HG02970 (cell line): ENCODE data around the gene WNK1.
"Not testable (repeated sequence)": the region's sequence is repeated elsewhere in the genome, so short reads cannot be mapped to it uniquely, and the experiment has no call there.

ENCODE experiments used
- ATAC-seq: cut with Tn5 transposase; IDR thresholded peaks from one replicate; pipeline ENCODE4 v1.9.1; 2021; ENCODE audit warnings: mild to moderate bottlenecking, moderate library complexity, moderate number of reproducible peaks; ENCODE audit not compliant: unreplicated experiment, low FRiP score

WNK1 gene

GRCh38 chr12:810116-810515 lies 57.7 kb downstream of the WNK1 start:
- no peak for ATAC-seq

DNA sequence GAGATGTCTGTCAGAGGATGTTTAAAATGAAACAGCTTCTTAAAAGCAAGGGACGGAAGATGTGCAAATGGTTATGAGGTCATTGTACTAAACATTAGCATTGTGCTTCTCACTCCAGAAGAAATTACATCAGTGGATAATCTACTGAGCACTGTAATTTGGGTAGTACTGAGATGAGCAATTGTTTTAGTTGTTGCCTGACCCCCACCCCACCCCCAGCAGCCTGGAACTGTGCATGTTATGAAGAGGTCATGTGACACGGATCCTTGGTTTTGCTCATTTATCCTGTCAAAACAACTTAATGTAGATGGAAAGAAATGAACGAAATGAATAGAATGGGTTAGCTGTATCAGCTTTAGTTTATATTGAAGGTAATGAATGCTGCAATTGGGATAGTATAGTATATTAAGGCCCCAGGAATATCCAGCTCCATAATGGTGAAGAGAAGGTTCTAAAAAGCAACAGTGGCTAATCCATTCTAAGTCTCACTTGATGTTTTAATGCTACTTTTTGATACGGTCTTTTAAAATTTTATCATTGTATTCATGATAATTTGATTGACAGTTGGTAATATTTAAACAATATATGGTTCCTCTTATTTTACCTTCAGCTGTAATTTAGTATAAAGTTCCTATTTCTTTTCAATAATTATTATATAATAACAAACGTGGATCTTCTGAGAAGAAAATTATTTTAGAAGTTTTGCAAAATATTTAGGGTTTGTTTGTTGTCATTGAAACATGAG lies 58.5 kb downstream of the WNK1 start:
- ATAC-seq, result no peak

GRCh38 chr12:812950-813349 lies 60.6 kb downstream of the WNK1 start:
- no peak for ATAC-seq

DNA sequence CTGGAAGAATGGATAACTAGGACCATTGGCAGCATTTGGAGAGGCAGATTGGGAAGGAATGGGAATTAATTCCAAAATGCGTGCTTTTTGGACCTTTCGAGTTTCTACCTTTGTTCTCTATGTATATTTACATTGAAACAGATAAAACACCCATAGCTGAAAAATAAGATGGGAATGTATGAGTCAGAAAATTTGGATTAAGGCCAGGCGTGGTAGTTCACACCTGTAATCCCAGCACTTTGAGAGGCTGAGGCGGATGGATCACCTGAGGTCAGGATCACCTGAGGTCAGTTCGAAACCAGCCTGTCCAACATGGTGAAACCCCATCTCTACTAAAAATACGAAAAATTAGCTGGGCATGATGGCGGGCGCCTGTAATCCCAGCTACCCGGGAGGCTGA lies 65.1 kb downstream of the WNK1 start:
- ATAC-seq, result not testable (repeated sequence)

DNA sequence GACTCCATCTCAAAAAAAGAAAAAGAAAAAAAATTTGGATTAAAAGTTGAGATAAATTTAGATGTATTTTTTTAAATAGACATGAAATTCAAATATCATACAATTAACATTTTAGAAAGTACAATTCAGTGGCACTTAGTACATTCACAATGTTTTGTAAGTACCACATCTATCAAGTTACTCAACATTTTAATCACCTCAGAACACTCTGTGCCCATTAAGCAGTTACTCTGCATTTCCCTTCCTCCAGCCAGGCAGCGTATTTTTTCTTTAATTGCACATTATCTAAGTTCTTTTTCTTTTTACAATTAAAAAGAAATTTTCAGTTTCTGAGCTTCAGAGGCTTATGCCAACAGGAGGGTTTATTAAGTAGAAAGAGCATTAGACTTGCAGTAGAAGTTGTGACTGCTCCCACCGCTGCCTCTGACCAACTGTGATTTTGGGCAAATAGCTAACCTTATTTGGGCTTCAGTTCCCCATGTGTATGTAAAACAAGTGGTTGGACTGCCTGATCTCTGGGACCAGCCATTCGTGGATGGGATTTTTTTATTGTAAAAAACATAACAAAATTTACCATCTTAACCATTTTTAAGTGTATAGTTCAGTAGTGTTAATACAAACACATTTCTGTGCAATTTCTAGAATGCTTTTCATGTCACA lies 65.7 kb downstream of the WNK1 start:
- no peak for ATAC-seq

GRCh38 chr12:818733-819132 lies 66.4 kb downstream of the WNK1 start:
- no peak for ATAC-seq

- no peak for ATAC-seq
Observed at GRCh38 chr12:820336-820735, 68.0 kb downstream of the WNK1 start.

- no peak for ATAC-seq
Observed at GRCh38 chr12:823028-823698, 70.8 kb downstream of the WNK1 start.

DNA sequence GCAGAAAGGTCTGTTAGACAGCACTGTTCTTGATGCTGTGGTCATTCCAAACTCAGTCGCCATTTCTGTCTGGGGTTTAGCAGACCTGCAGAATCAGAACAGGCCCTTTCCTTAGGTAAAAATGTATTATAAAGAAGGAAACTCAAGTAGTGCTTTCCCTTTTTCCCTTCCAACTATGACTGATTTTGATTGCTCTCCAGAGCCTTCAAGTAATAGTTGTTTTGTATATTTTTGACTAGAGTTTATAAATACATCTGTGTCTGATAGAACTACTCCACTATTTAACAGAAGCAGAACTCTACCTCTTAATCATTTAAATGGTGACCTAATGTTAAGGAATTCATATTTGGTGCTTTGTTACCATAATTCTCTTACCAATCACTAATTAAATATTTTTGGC lies 74.0 kb downstream of the WNK1 start:
- no peak for ATAC-seq

DNA sequence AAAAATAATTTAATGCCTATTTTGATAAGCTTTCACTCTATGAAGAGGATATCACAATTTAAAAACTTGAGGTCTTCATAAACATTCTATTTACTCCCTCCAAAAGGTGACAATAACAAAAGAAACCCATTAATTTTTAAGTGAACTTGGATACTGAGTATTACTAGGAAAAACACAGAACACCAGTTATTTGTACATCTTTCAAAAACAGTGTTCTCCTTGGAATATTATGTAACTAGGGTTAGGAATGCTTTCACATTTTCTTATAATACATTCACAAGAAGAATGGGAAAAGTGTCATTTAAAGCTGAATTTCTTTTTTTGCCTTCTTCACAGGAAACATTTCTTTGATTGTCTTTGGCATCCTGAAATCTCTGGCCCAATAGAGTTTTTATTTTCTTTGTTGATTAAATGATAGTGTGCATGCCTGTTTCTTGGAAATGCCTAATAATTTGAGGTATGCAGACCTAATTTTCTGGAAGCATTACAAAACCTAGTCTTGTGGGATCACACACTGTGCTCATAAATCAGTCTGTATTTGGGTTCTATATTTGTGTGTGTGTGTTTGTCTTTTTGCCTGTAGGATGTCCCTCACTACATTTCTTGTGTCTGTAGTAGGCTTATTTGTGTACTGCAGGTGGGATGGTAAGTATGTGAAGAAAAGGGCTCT lies 76.5 kb downstream of the WNK1 start:
- ATAC-seq, result no peak

DNA sequence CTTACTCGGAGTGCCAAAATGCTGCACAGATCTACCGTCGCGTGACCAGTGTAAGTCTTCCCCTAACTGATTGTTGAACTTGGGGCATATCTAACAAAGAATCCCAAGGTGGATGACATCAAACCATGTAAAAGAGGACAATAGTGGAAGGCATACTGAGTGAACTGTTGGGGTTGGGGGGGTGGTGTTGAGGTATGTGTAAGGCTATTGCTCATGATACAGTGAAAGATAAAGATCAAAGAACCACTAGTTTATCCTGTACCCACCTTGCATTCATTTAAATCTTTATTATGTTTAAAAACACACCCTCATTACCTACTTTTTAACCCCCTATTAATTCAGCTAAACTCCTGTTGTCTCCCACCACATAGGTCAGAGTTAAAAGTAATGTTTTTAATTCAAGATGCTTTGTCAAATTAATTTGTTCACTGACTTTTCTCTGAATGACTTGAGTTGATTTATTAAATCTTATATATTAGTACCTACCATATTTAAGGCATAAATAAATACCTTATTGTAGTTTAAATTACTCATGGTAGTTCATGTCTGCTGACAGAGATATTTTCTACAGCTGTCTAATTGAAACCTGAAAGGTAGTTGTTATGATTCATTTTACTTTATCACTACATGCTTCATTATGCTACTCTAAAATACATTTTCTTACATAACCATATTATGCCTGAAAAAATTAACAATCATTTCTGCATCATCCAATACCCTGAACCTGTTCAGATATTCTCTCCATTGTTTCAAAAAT lies 77.9 kb downstream of the WNK1 start:
- ATAC-seq, result no peak

- ATAC-seq, result no peak
Observed at GRCh38 chr12:835754-836518, 83.6 kb downstream of the WNK1 start.

- no peak for ATAC-seq
Observed at GRCh38 chr12:836952-837351, 84.6 kb downstream of the WNK1 start.

GRCh38 chr12:837548-837947 lies 85.2 kb downstream of the WNK1 start:
- no peak for ATAC-seq

GRCh38 chr12:843609-844008 lies 91.2 kb downstream of the WNK1 start:
- no peak for ATAC-seq

- ATAC-seq, result no peak
Observed at GRCh38 chr12:846421-846820, 94.0 kb downstream of the WNK1 start.

- ATAC-seq, result no peak
Observed at GRCh38 chr12:848173-848865, 95.9 kb downstream of the WNK1 start.

DNA sequence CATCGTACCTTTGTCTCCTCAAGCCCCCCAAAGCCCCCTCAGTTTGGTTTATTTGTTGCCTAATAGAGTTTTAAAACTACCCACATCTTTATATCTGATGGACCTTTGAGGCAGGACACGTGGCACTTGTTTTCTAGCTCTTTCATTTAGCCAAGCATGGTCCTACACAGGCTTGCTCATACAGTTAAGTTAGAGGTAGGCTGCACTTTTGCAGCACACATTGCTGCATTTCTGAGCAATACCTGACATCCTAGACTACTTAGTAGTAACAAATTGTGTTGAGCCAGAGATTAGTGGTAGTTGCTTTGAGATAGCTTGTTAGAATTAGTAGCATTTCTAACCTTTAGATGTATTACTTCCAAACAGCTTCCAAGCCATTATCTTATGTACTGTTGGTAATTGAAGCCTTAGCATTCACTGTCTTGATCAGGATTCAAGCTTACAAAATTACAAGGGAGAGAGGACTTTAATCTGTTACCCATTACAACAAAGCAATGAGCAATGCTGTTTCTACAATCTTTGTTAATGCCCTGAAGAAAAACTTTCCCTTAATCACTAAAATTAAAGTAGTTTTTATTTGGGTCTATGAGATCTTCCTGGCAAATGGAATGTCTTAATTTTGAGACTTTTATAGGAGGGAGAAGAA lies 96.6 kb downstream of the WNK1 start:
- no peak for ATAC-seq
